Measurements from ENCODE around the gene MBNL1. TPM values are rescaled to one million over a fixed set of nuclear protein-coding genes. Genes with fewer than 3 reads are reported as not detected.
A peak's percentile ranks its signal among the peaks of the same experiment; 100 is the strongest.

MBNL1 gene
- total RNA-seq, 5 donors from 2014 or later (not counting 1 experiment from before 2014, with no cell fraction given) = 408 to 705 (median 423) TPM

- H3K4me1 ChIP-seq (ENCODE audit: control insufficient read depth in 1 of 2, extremely low read depth in 1 of 2, insufficient read depth in 2 of 2, low read length in 2 of 2) = peaks cover 41 to 76% of the 10 kb centered on the region in 2 experiments
- Mint-ChIP-seq H3K36me3 (peaks cover 25% of the 10 kb centered on the region), H3K4me3 (peak overlapping the region; percentile 58 to 73 (median 62)), H3K9me3 (peaks cover 0 to 4% (median 0%) of the 10 kb centered on the region in 3 donors), H3K27ac (peak overlapping the region; percentile 94), H3K27me3 (no peaks in the 10 kb centered on the region), H3K4me1 (peaks cover 85 to 92% (median 92%) of the 10 kb centered on the region in 3 donors)
- ChIA-PET POLR2A (interaction anchor here (0.6 to 5.2 kb wide), 9 partner anchors 11 to 62 kb away, joined by 3 to 40 read pairs (median 4); partner anchors contain the start of gene MBNL1 (in 1 of the 2)), CTCF (interaction anchor here (1.0 to 5.4 kb wide), 6 partner anchors 10 to 71 kb away, joined by 3 to 34 read pairs (median 6); partner anchors contain the start of gene MBNL1 (in 1 of the 2))
- H3K4me3 ChIP-seq (ENCODE audit: control insufficient read depth in 1 of 2, extremely low read depth in 1 of 2, low read length in 1 of 2) = no peak overlapping the region
- no peaks in the 10 kb centered on the region for H3K9me3 ChIP-seq
- DNase-seq = no peak
- H3K27me3 ChIP-seq (replicated peaks in 1 of 2; ENCODE audit: control insufficient read depth in 2 of 2, extremely low read depth in 1 of 2, insufficient read depth in 2 of 2, low read length in 1 of 2) = no peaks in the 10 kb centered on the region
- H3K27ac ChIP-seq (ENCODE audit: low read length) = peak overlapping the region; percentile 94
- H3K36me3 ChIP-seq (ENCODE audit: control insufficient read depth in 2 of 2, extremely low read depth in 1 of 2, insufficient read depth in 1 of 2, low read length in 1 of 2) = no peaks in the 10 kb centered on the region
- peak; percentile 25 to 52 (median 41) for ATAC-seq (replicated peaks in 1 of 4)
- no CpG with 5 or more reads among the region's 1 CpG for WGBS (ENCODE audit: insufficient coverage)
Observed at GRCh38 chr3:152255290-152255689, 13.4 kb upstream of the MBNL1 start.

- no peaks in the 10 kb centered on the region for H3K27me3 Mint-ChIP-seq
- peaks cover 54 to 75% of the 10 kb centered on the region in 2 experiments for H3K4me1 ChIP-seq (ENCODE audit: control insufficient read depth in 1 of 2, extremely low read depth in 1 of 2, insufficient read depth in 2 of 2, low read length in 2 of 2)
- H3K4me3 ChIP-seq (ENCODE audit: control insufficient read depth in 1 of 2, extremely low read depth in 1 of 2, low read length in 1 of 2) = peak overlapping the region; percentile 14 to 35
Observed at GRCh38 chr3:152256851-152257562, 11.7 kb upstream of the MBNL1 start.

GRCh38 chr3:152257563-152258035, 11.1 kb upstream of the MBNL1 start:
- Mint-ChIP-seq H3K9me3 (no peaks in the 10 kb centered on the region), H3K4me1 (peaks cover 92 to 95% (median 93%) of the 10 kb centered on the region in 3 donors), H3K27me3 (no peaks in the 10 kb centered on the region), H3K4me3 (peak overlapping the region; percentile 54 to 73 (median 68)), H3K36me3 (peaks cover 33% of the 10 kb centered on the region), H3K27ac (peak overlapping the region; percentile 94)
- H3K4me3 ChIP-seq (ENCODE audit: control insufficient read depth in 1 of 2, extremely low read depth in 1 of 2, low read length in 1 of 2) = peak overlapping the region; percentile 14 to 35
- H3K4me1 ChIP-seq (ENCODE audit: control insufficient read depth in 1 of 2, extremely low read depth in 1 of 2, insufficient read depth in 2 of 2, low read length in 2 of 2) = peaks cover 54 to 76% of the 10 kb centered on the region in 2 experiments
- no peaks in the 10 kb centered on the region for H3K9me3 ChIP-seq
- ChIA-PET POLR2A (interaction anchor here (0.7 to 5.2 kb wide), 10 partner anchors 10 to 306 kb away, joined by 3 to 51 read pairs (median 4); partner anchors contain the start of gene MBNL1 (in 2 of the 2)), CTCF (interaction anchor here in 1 of 2 donors (1.0 to 5.4 kb wide), 6 partner anchors 11 to 185 kb away, joined by 3 to 34 read pairs (median 4); partner anchors contain the start of gene MBNL1)
- H3K27ac ChIP-seq (ENCODE audit: low read length) = peak overlapping the region; percentile 94
- DNase-seq (peak in 5 of 35 experiments; percentile 15 to 73 (median 26)), ATAC-seq (replicated peaks in 1 of 4) (peak; percentile 62 to 73 (median 68))
- WGBS (ENCODE audit: insufficient coverage) = no CpG with 5 or more reads among the region's 5 CpGs
- H3K36me3 ChIP-seq (ENCODE audit: control insufficient read depth in 2 of 2, extremely low read depth in 1 of 2, insufficient read depth in 1 of 2, low read length in 1 of 2) = peaks cover 0 to 8% of the 10 kb centered on the region in 2 donors
- no peaks in the 10 kb centered on the region for H3K27me3 ChIP-seq (replicated peaks in 1 of 2; ENCODE audit: control insufficient read depth in 2 of 2, extremely low read depth in 1 of 2, insufficient read depth in 2 of 2, low read length in 1 of 2)

More at GRCh38 chr3:152256851-152257562, 11.7 kb upstream of the MBNL1 start:
- H3K36me3 Mint-ChIP-seq = peaks cover 29% of the 10 kb centered on the region
- ChIA-PET POLR2A (interaction anchor here (0.6 to 5.2 kb wide), 10 partner anchors 10 to 305 kb away, joined by 3 to 51 read pairs (median 6); partner anchors contain the start of gene MBNL1 (in 2 of the 2)), CTCF (interaction anchor here (0.6 to 5.4 kb wide), 7 partner anchors 12 to 63 kb away, joined by 3 to 34 read pairs (median 4); partner anchors contain the start of gene MBNL1 (in 1 of the 2))
- H3K4me3 Mint-ChIP-seq = peak overlapping the region; percentile 54 to 73 (median 68)
- peaks cover 91 to 95% (median 95%) of the 10 kb centered on the region in 3 donors for H3K4me1 Mint-ChIP-seq
- peaks cover 0 to 4% of the 10 kb centered on the region in 2 donors for H3K36me3 ChIP-seq (ENCODE audit: control insufficient read depth in 2 of 2, extremely low read depth in 1 of 2, insufficient read depth in 1 of 2, low read length in 1 of 2)
- no CpG with 5 or more reads among the region's 5 CpGs for WGBS (ENCODE audit: insufficient coverage)
- DNase-seq (no peak), ATAC-seq (replicated peaks in 1 of 4) (peak in 2 of 4 experiments; percentile 6 to 17)
- H3K9me3 ChIP-seq = no peaks in the 10 kb centered on the region
- H3K9me3 Mint-ChIP-seq = no peaks in the 10 kb centered on the region
- H3K27me3 ChIP-seq (replicated peaks in 1 of 2; ENCODE audit: control insufficient read depth in 2 of 2, extremely low read depth in 1 of 2, insufficient read depth in 2 of 2, low read length in 1 of 2) = no peaks in the 10 kb centered on the region
- H3K27ac Mint-ChIP-seq = peak overlapping the region; percentile 94
- H3K27ac ChIP-seq (ENCODE audit: low read length) = peak overlapping the region; percentile 94

- Histone ChIP-seq H3K27me3 (replicated peaks in 1 of 2; ENCODE audit: control insufficient read depth in 2 of 2, extremely low read depth in 1 of 2, insufficient read depth in 2 of 2, low read length in 1 of 2) (no peaks in the 10 kb centered on the region), H3K4me3 (ENCODE audit: control insufficient read depth in 1 of 2, extremely low read depth in 1 of 2, low read length in 1 of 2) (peak overlapping the region; percentile 16 to 29), H3K4me1 (ENCODE audit: control insufficient read depth in 1 of 2, extremely low read depth in 1 of 2, insufficient read depth in 2 of 2, low read length in 2 of 2) (peaks cover 53 to 72% of the 10 kb centered on the region in 2 experiments), H3K9me3 (no peaks in the 10 kb centered on the region), H3K27ac (ENCODE audit: low read length) (peak overlapping the region; percentile 94), H3K36me3 (ENCODE audit: control insufficient read depth in 2 of 2, extremely low read depth in 1 of 2, insufficient read depth in 1 of 2, low read length in 1 of 2) (peaks cover 0 to 8% of the 10 kb centered on the region in 2 donors)
- POLR2A ChIA-PET = interaction anchor here (0.5 to 5.2 kb wide), 13 partner anchors 10 to 1714 kb away, joined by 3 to 51 read pairs (median 4); partner anchors contain the start of gene MBNL1 (in 2 of the 2)
- ATAC-seq (replicated peaks in 1 of 4) = peak; percentile 46 to 76 (median 53)
- Mint-ChIP-seq H3K9me3 (no peaks in the 10 kb centered on the region), H3K27me3 (no peaks in the 10 kb centered on the region), H3K4me1 (peaks cover 87 to 92% (median 90%) of the 10 kb centered on the region in 3 donors), H3K4me3 (peak overlapping the region; percentile 63 to 72 (median 64)), H3K36me3 (peaks cover 29% of the 10 kb centered on the region), H3K27ac (peak overlapping the region; percentile 97)
- CTCF ChIA-PET = interaction anchor here (0.5 to 5.4 kb wide), 9 partner anchors 10 to 1239 kb away, joined by 3 to 34 read pairs (median 4); partner anchors contain the start of gene MBNL1 (in 1 of the 2)
- WGBS (ENCODE audit: insufficient coverage) = 11% methylated on average over 3 of the region's 7 CpGs
- peak in 31 of 35 experiments; percentile 22 to 73 (median 50) for DNase-seq
Observed at GRCh38 chr3:152258448-152259393, 10.0 kb upstream of the MBNL1 start.

GRCh38 chr3:152259468-152259867, 9.3 kb upstream of the MBNL1 start:
- ATAC-seq (replicated peaks in 1 of 4) (no peak), DNase-seq (no peak)
- Mint-ChIP-seq H3K27ac (peak overlapping the region; percentile 91 to 92), H3K4me1 (peaks cover 87 to 92% (median 90%) of the 10 kb centered on the region in 3 donors), H3K9me3 (no peaks in the 10 kb centered on the region), H3K4me3 (peak overlapping the region; percentile 25 to 67 (median 64)), H3K27me3 (no peaks in the 10 kb centered on the region), H3K36me3 (peaks cover 30% of the 10 kb centered on the region)
- no CpG with 5 or more reads among the region's 2 CpGs for WGBS (ENCODE audit: insufficient coverage)
- Histone ChIP-seq H3K27ac (ENCODE audit: low read length) (peak overlapping the region; percentile 94), H3K9me3 (no peaks in the 10 kb centered on the region), H3K4me3 (ENCODE audit: control insufficient read depth in 1 of 2, extremely low read depth in 1 of 2, low read length in 1 of 2) (no peak overlapping the region), H3K36me3 (ENCODE audit: control insufficient read depth in 2 of 2, extremely low read depth in 1 of 2, insufficient read depth in 1 of 2, low read length in 1 of 2) (peaks cover 0 to 8% of the 10 kb centered on the region in 2 donors), H3K4me1 (ENCODE audit: control insufficient read depth in 1 of 2, extremely low read depth in 1 of 2, insufficient read depth in 2 of 2, low read length in 2 of 2) (peaks cover 50 to 67% of the 10 kb centered on the region in 2 experiments), H3K27me3 (replicated peaks in 1 of 2; ENCODE audit: control insufficient read depth in 2 of 2, extremely low read depth in 1 of 2, insufficient read depth in 2 of 2, low read length in 1 of 2) (no peaks in the 10 kb centered on the region)
- POLR2A ChIA-PET = interaction anchor here in 1 of 2 donors (0.7 to 5.2 kb wide), 4 partner anchors 9 to 1714 kb away, joined by 3 to 51 read pairs (median 22); partner anchors contain the start of gene MBNL1
- CTCF ChIA-PET = interaction anchor here in 1 of 2 donors (0.9 to 5.4 kb wide), 4 partner anchors 9 to 46 kb away, joined by 3 to 34 read pairs (median 10); partner anchors contain the start of gene MBNL1
